Activated naive CD4-positive, alpha-beta T cell treated with Interleukin-2 at 50 U/mL for 16 hours (primary cell): Measurements from ENCODE around the gene OR1F1.
"Not testable (repeated sequence)": the region's sequence is repeated elsewhere in the genome, so short reads cannot be mapped to it uniquely, and the experiment has no call there.

Experiments used
- DNase-seq: peaks from one replicate; pipeline ENCODE4 v3.0.0-alpha.2; 2020

The OR1F1 gene

GRCh38 chr16:3175157-3176093 is 12.6 kb upstream of the OR1F1 start:
- peak; percentile 29 for DNase-seq

GRCh38 chr16:3179651-3180050 is 8.4 kb upstream of the OR1F1 start:
- no peak for DNase-seq

- DNase-seq = no peak
Measured at GRCh38 chr16:3180445-3180878, 7.5 kb upstream of the OR1F1 start.

- not testable (repeated sequence) for DNase-seq
Measured at GRCh38 chr16:3182293-3182607, 5.8 kb upstream of the OR1F1 start.

GRCh38 chr16:3182608-3183444 is 5.2 kb upstream of the OR1F1 start:
- peak; percentile 46 for DNase-seq

- no peak for DNase-seq
Measured at GRCh38 chr16:3183445-3184139, 4.4 kb upstream of the OR1F1 start.

- DNase-seq = no peak
Measured at GRCh38 chr16:3186946-3187690, 886 bp upstream of the OR1F1 start.

- no peak for DNase-seq
Measured at GRCh38 chr16:3188675-3188924, 596 bp downstream of the OR1F1 start.

GRCh38 chr16:3188925-3189825 is 1.2 kb downstream of the OR1F1 start:
- DNase-seq = peak; percentile 45

- DNase-seq = no peak
Measured at GRCh38 chr16:3189869-3190268, 1.9 kb downstream of the OR1F1 start.

GRCh38 chr16:3190949-3191353 is 2.9 kb downstream of the OR1F1 start:
- no peak for DNase-seq

- DNase-seq = no peak
Measured at GRCh38 chr16:3192476-3193019, 4.5 kb downstream of the OR1F1 start.

- DNase-seq = no peak
Measured at GRCh38 chr16:3193221-3194212, 5.5 kb downstream of the OR1F1 start.

GRCh38 chr16:3194792-3195191 is 6.8 kb downstream of the OR1F1 start:
- DNase-seq = no peak

GRCh38 chr16:3195975-3196374 is 8.0 kb downstream of the OR1F1 start:
- no peak for DNase-seq

GRCh38 chr16:3197694-3198333 is 9.8 kb downstream of the OR1F1 start:
- not testable (repeated sequence) for DNase-seq

- no peak for DNase-seq
Measured at GRCh38 chr16:3198334-3199072, 10.5 kb downstream of the OR1F1 start.

- DNase-seq = no peak
Measured at GRCh38 chr16:3202903-3203539, 15.0 kb downstream of the OR1F1 start.
